Left lung (tissue), 14 donors: ENCODE measurements around the gene DIPK2B. TPM values are rescaled to one million over a fixed set of nuclear protein-coding genes. Genes with fewer than 3 reads are reported as not detected.

Experiments
- ATAC-seq: fragments of 200-7000 bp; cut with Tn5 transposase; one replicate; pipeline ENCODE4 v1.9.1; 2020; ENCODE audit warnings: moderate library complexity
- DNase-seq, 4 donors: peaks; one replicate each; pipeline ENCODE4 v3.0.0-alpha.2; 2013 to 2020
- H3K27ac ChIP-seq, 2 donors: fragments of 200-600 bp; sonication (generic) in 1 of 2; one replicate each; pipeline versions ENCODE4 v1.5.0 to v1.8.0; 2020 to 2021
- H3K27me3 ChIP-seq, 2 donors: fragments of 200-600 bp; sonication (generic) in 1 of 2; one replicate each; pipeline versions ENCODE4 v1.5.0 to v1.8.0; 2020 to 2021
- H3K36me3 ChIP-seq, 2 donors: fragments of 200-600 bp; sonication (generic) in 1 of 2; one replicate each; pipeline versions ENCODE4 v1.5.0 to v1.8.0; 2020 to 2021
- H3K4me1 ChIP-seq, 2 donors: fragments of 200-600 bp; one replicate each; pipeline ENCODE4 v1.8.0; 2021
- H3K4me3 ChIP-seq, 2 donors: fragments of 200-600 bp; sonication (generic) in 1 of 2; one replicate each; pipeline versions ENCODE4 v1.5.0 to v1.8.0; 2020 to 2021; ENCODE audit warnings: mild to moderate bottlenecking in 1 of 2
- H3K9me3 ChIP-seq, 2 donors: fragments of 200-600 bp; sonication (generic) in 1 of 2; one replicate each; pipeline versions ENCODE4 v1.5.0 to v1.8.0; 2020 to 2021
- intact Hi-C, 2 donors: fragments of 100-400 bp; cut with DNase I; formaldehyde crosslinking; loops; one replicate each; pipeline versions ENCODE4 v1.11.2 to v1.14.2; 2022
- long read RNA-seq, 12 donors: library from polyadenylated mRNA in 2 of 12; unstranded in 2 of 12; transcript quantifications; one replicate each; pipeline ENCODE4 v2.0.0 and lab custom pipeline, GENCODE V29; 2019 to 2026
- polyA plus RNA-seq, 6 donors: library from polyadenylated mRNA; unstranded; fragments of 120-200 nt; gene quantifications; one replicate each; pipeline ENCODE4 v1.2.1, GENCODE V29; 2013; ENCODE audit not compliant: insufficient read length in 6 of 6
- total RNA-seq, 2 donors: library from RNA; stranded (reverse); fragmentation: NEBNext Ultra II Directional; extraction: Animal tissue kit (Norgen Biotek cat#: 25700); gene quantifications; one replicate each; pipeline ENCODE4 v1.2.1, GENCODE V29; 2021
- TF ChIP-seq, protein P1 (sequence below), 2 donors: fragments of 200-600 bp; sonication (generic) in 1 of 2; IDR thresholded peaks; one replicate each; pipeline versions ENCODE4 v1.5.0 to v1.8.0; 2021; ENCODE audit warnings: antibody characterized with exemption in 2 of 2
- donor health status: DM: no; HTN: yes; CAD: no.
- donor health status: DM: no; HTN: no; CAD: no.

DIPK2B gene, protein sequence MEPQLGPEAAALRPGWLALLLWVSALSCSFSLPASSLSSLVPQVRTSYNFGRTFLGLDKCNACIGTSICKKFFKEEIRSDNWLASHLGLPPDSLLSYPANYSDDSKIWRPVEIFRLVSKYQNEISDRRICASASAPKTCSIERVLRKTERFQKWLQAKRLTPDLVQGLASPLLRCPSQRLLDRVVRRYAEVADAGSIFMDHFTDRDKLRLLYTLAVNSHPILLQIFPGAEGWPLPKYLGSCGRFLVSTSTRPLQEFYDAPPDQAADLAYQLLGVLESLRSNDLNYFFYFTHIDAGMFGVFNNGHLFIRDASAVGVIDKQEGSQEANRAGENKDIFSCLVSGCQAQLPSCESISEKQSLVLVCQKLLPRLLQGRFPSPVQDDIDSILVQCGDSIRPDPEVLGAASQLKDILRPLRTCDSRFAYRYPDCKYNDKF
- 10 to 100 TPM in 1 of 2 donors, 1 to 10 TPM in 1; 9.2 to 13.7 TPM for total RNA-seq
- 10 to 100 TPM; 29.1 to 40.6 (median 33.7) TPM for polyA plus RNA-seq
- long read RNA-seq, donor 1, full-length matches to known transcripts: 11 of 11 reads
- long read RNA-seq, donor 1, partial matches to known transcripts: 0 of 11 reads
- long read RNA-seq, donor 1, other reads (novel, unspliced or antisense): 0 of 11 reads
- long read RNA-seq, donor 2, full-length matches to known transcripts: 13 of 13 reads
- long read RNA-seq, donor 2, partial matches to known transcripts: 0 of 13 reads
- long read RNA-seq, donor 2, other reads (novel, unspliced or antisense): 0 of 13 reads
- long read RNA-seq, donor 3, full-length matches to known transcripts: 8 of 8 reads
- long read RNA-seq, donor 3, partial matches to known transcripts: 0 of 8 reads
- long read RNA-seq, donor 3, other reads (novel, unspliced or antisense): 0 of 8 reads
- long read RNA-seq, donor 4, full-length matches to known transcripts: 8 of 8 reads
- long read RNA-seq, donor 4, partial matches to known transcripts: 0 of 8 reads
- long read RNA-seq, donor 4, other reads (novel, unspliced or antisense): 0 of 8 reads
- long read RNA-seq, donor 5, full-length matches to known transcripts: 16 of 16 reads
- long read RNA-seq, donor 5, partial matches to known transcripts: 0 of 16 reads
- long read RNA-seq, donor 5, other reads (novel, unspliced or antisense): 0 of 16 reads
- long read RNA-seq, donor 6, transcript CXorf36-201 (3 exons, 2,513 nt): major isoform, 5 of 5 reads
- long read RNA-seq, donor 6, partial matches to known transcripts: 0 of 5 reads
- long read RNA-seq, donor 6, other reads (novel, unspliced or antisense): 0 of 5 reads
- long read RNA-seq, donor 7, partial matches to known transcripts: 0 of 4 reads
- long read RNA-seq, donor 7, other reads (novel, unspliced or antisense): 0 of 4 reads
- long read RNA-seq, donor 8, full-length matches to known transcripts: 11 of 11 reads
- long read RNA-seq, donor 8, partial matches to known transcripts: 0 of 11 reads
- long read RNA-seq, donor 8, other reads (novel, unspliced or antisense): 0 of 11 reads
- long read RNA-seq, donor 9: 0 reads
- long read RNA-seq, donor 10, full-length matches to known transcripts: 13 of 16 reads
- long read RNA-seq, donor 10, partial matches to known transcripts: 1 of 16 reads
- long read RNA-seq, donor 10, other reads (novel, unspliced or antisense): 2 of 16 reads
- long read RNA-seq, donor 11, full-length matches to known transcripts: 8 of 8 reads
- long read RNA-seq, donor 11, partial matches to known transcripts: 0 of 8 reads
- long read RNA-seq, donor 11, other reads (novel, unspliced or antisense): 0 of 8 reads
- long read RNA-seq, donor 12, full-length matches to known transcripts: 6 of 6 reads
- long read RNA-seq, donor 12, partial matches to known transcripts: 0 of 6 reads
- long read RNA-seq, donor 12, other reads (novel, unspliced or antisense): 0 of 6 reads

DNA sequence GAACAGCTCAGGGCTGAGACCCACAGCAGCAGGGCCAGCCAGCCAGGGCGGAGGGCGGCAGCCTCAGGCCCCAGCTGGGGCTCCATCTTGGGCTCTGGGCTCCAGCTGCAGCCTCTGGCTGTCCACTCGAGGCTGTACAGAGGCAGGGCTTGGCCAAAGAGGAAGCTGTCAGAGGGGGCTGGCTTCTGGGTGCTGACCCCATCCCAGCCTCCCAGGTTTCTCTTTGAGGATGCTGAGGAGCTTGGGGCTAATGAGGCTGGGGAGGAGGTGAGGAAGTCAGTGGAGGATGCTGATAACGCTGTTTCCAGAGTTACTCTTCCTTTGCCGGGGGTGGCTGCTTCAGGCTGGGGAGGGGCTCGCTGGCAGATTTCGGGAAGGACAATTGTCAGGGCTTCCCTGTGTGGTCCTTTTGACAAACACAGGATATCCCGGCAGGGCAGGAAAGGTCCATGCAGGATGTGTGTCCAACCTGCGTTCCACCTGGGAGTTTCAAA lies at the start of gene DIPK2B:
DIPK2B (minus strand) TSS at position 136 of the 494 bp plus-strand sequence; CDS start at position 86, 50 bp downstream.
- Histone ChIP-seq H3K4me1 (no peaks in the 10 kb centered on the region), H3K36me3 (no peaks in the 10 kb centered on the region), H3K27ac (peak within 1 kb of the TSS in 1 of 2 donors; percentile 37), H3K9me3 (no peaks in the 10 kb centered on the region), H3K27me3 (peaks cover 0 to 18% of the 10 kb centered on the region in 2 donors), H3K4me3 (peak within 1 kb of the TSS in 1 of 2 donors; percentile 9)
- ATAC-seq (peak; percentile 65), DNase-seq (peak in 3 of 4 donors; percentile 19 to 39 (median 20))
- intact Hi-C loops: no loop called here
- TF ChIP-seq, protein P1, sequence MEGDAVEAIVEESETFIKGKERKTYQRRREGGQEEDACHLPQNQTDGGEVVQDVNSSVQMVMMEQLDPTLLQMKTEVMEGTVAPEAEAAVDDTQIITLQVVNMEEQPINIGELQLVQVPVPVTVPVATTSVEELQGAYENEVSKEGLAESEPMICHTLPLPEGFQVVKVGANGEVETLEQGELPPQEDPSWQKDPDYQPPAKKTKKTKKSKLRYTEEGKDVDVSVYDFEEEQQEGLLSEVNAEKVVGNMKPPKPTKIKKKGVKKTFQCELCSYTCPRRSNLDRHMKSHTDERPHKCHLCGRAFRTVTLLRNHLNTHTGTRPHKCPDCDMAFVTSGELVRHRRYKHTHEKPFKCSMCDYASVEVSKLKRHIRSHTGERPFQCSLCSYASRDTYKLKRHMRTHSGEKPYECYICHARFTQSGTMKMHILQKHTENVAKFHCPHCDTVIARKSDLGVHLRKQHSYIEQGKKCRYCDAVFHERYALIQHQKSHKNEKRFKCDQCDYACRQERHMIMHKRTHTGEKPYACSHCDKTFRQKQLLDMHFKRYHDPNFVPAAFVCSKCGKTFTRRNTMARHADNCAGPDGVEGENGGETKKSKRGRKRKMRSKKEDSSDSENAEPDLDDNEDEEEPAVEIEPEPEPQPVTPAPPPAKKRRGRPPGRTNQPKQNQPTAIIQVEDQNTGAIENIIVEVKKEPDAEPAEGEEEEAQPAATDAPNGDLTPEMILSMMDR (IDR thresholded peaks at IDR 0.05): no peak

DNA sequence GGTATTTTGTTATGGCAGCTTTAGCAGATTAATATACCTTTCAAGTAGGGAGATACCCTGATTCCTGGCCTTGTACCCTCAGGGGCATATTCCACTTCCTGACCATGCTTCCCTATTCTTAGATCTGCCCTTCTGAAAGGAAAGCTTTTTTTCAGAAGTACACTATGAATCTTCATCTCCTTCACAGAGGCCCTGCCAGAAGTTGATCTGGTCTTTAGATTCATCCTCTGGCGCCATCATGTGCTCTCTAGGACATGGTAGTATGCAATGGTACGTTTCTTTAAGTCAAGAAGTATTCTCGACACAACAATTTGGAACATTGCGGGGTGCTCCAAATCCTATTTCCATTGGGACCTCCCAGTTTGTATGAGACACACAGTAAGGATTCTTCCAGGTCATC lies 39.6 kb upstream of the DIPK2B start:
- no peaks in the 10 kb centered on the region for H3K4me1 ChIP-seq
- H3K9me3 ChIP-seq: no peaks in the 10 kb centered on the region
- no peaks in the 10 kb centered on the region for H3K36me3 ChIP-seq
- no peak overlapping the region for H3K27ac ChIP-seq
- no peak overlapping the region for H3K4me3 ChIP-seq
- H3K27me3 ChIP-seq: no peaks in the 10 kb centered on the region
- intact Hi-C loops: no loop called here
- ATAC-seq: no peak
- no peak for DNase-seq
- TF ChIP-seq, protein P1 (IDR thresholded peaks at IDR 0.05): no peak

DNA sequence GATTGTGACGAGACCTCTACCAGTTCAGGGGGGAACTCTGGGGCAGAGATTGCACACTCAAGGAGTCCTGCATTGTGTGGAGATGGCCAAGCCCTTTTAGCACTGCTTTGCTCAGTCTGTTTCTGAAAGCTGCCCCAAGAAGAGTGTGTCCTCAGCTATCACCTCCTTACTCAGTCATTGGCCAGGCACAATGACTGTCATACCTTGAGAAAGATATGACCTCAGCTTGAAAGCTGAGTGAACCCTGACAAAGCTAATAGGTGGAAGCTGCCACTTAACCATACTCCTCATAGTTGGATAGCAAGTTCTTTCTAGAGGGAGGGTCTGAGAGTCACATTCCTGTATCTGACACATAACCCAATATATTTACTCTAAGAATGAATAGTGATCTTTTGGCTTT lies 37.8 kb upstream of the DIPK2B start:
- no peak overlapping the region for H3K4me3 ChIP-seq
- no peaks in the 10 kb centered on the region for H3K27me3 ChIP-seq
- intact Hi-C loops: no loop called here
- no peaks in the 10 kb centered on the region for H3K4me1 ChIP-seq
- DNase-seq (no peak), ATAC-seq (no peak)
- no peaks in the 10 kb centered on the region for H3K36me3 ChIP-seq
- no peak overlapping the region for H3K27ac ChIP-seq
- no peaks in the 10 kb centered on the region for H3K9me3 ChIP-seq
- TF ChIP-seq, protein P1 (IDR thresholded peaks at IDR 0.05): no peak

DNA sequence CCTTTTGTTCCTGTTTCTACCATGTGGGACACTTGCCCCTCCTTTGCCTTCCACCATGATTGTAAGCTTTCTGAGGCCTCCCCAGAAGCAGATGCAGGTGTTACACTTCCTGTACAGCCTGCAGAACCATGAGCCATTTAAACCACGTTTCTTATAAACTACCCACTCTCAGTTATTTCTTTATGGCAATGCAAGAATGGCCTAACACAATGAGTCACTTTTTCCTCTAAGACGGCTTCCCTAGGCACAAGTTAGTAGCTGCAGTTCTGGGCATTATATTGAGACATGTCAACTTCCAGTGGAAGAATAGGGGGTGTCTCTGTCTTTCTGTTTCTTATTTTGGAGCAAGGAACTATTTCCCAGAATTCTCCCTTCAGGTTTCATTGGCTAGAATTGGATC lies 32.9 kb upstream of the DIPK2B start:
- Histone ChIP-seq H3K4me3 (no peak overlapping the region), H3K27ac (no peak overlapping the region), H3K36me3 (no peaks in the 10 kb centered on the region), H3K27me3 (no peaks in the 10 kb centered on the region), H3K9me3 (no peaks in the 10 kb centered on the region), H3K4me1 (no peaks in the 10 kb centered on the region)
- ATAC-seq (no peak), DNase-seq (no peak)
- intact Hi-C loops: no loop called here
- TF ChIP-seq, protein P1 (IDR thresholded peaks at IDR 0.05): no peak
